Right cardiac atrium (tissue), 5 donors: ENCODE measurements around the gene RPS27L. TPM values are rescaled to one million over a fixed set of nuclear protein-coding genes. Genes with fewer than 3 reads are reported as not detected.

Experiments
- polyA plus RNA-seq: library from polyadenylated mRNA; stranded (reverse); fragments of 200-250 nt; gene quantifications from one replicate; pipeline ENCODE4 v1.2.3, GENCODE V29; 2013
- total RNA-seq, 4 donors: library from RNA; stranded (reverse); fragmentation: NEBNext Ultra II Directional; extraction: Animal tissue kit (Norgen Biotek cat#: 25700); gene quantifications; one replicate each; pipeline ENCODE4 v1.2.1, GENCODE V29; 2021
- donor health status: healthy with polysubstance abuse.
- donor health status: DM: no; HTN: yes; CAD: no.
- donor health status: DM: no; HTN: no; CAD: no.
- donor health status: DM: no; HTN: yes; CAD: no; lungs with severe emphysema.
- donor health status: DM: yes; HTN: yes; CAD: no.

The RPS27L gene
- total and polyA plus RNA-seq, 5 donors, result 142 to 188 (median 163) TPM

Other genes with a start within 250 kb of the RPS27L start
- 1,000 to 10,000 TPM; 6,360 to 7,970 (median 7,200) TPM for gene TPM1, start 114.7 kb downstream of the RPS27L start, total RNA-seq
- gene TPM1, start 114.7 kb downstream of the RPS27L start, polyA plus RNA-seq, result 10,076 TPM
- 10 to 100 TPM; 15.1 to 15.9 (median 15.8) TPM for gene LACTB, start 35.6 kb downstream of the RPS27L start, total RNA-seq
- gene LACTB, start 35.6 kb downstream of the RPS27L start, polyA plus RNA-seq, result 23.4 TPM
- gene RAB8B, start 32.1 kb upstream of the RPS27L start, total RNA-seq, result 10 to 100 TPM; 16.1 to 21.5 (median 19.3) TPM
- 7.2 TPM for gene RAB8B, start 32.1 kb upstream of the RPS27L start, polyA plus RNA-seq
- 10 to 100 TPM; 10.4 to 13.4 (median 10.9) TPM for gene APH1B, start 120.1 kb upstream of the RPS27L start, total RNA-seq
- gene APH1B, start 120.1 kb upstream of the RPS27L start, polyA plus RNA-seq, result 6.0 TPM
- 1 to 10 TPM in 1 of 4 donors, under 1 TPM in 3; 0.33 to 1.2 (median 0.71) TPM for gene CA12, start 224.4 kb upstream of the RPS27L start, total RNA-seq
- gene CA12, start 224.4 kb upstream of the RPS27L start, polyA plus RNA-seq, result 0.75 TPM